GM10248 (cell line): ENCODE data around the gene DAZAP1.
A peak's percentile ranks its signal among the peaks of the same experiment; 100 is the strongest.

ENCODE experiments used
- CTCF ChIA-PET: fragments of 300-600 bp; sonication (Branson Sonifier 250); formaldehyde crosslinking; extraction: SDS; loops from one replicate; lab custom pipeline; 2021; ENCODE audit warnings: antibody characterized with exemption; lab: Yijun Ruan, JAX
- POLR2A ChIA-PET: fragments of 350-650 bp; sonication (Branson Sonifier 250); formaldehyde crosslinking; extraction: SDS; loops from one replicate; lab custom pipeline; 2020; ENCODE audit warnings: antibody characterized with exemption; lab: Yijun Ruan, JAX
- DNase-seq: peaks from one replicate; pipeline ENCODE4 v3.0.0; 2012; ENCODE audit errors: extremely low spot score
- CTCF ChIP-seq: IDR thresholded peaks from 2 replicates; pipeline ENCODE4 v1.5.1; 2012; ENCODE audit warnings: mild to moderate bottlenecking, low read depth; ENCODE audit errors: extremely low read depth, missing control alignments, control extremely low read depth

The DAZAP1 gene

GRCh38 chr19:1407528-1408299 lies at the start of gene DAZAP1:
Gene DAZAP1, plus strand, starts transcription at chr19:1407586. Its CDS starts 188 bp downstream, at chr19:1407774.
- peak; percentile 67 for DNase-seq
- no peak for TF ChIP-seq CTCF
- CTCF ChIA-PET: no interaction called here
- POLR2A ChIA-PET: no interaction called here

- no peak for TF ChIP-seq CTCF
- no peak for DNase-seq
- ChIA-PET POLR2A (no interaction called here), CTCF (no interaction called here)
Measured at GRCh38 chr19:1360126-1360817, 47.1 kb upstream of the DAZAP1 start.

- ChIA-PET POLR2A (no interaction called here), CTCF (no interaction called here)
- DNase-seq: no peak
- TF ChIP-seq CTCF: no peak
Measured at GRCh38 chr19:1360818-1361461, 46.4 kb upstream of the DAZAP1 start.

GRCh38 chr19:1361601-1362386 lies 45.6 kb upstream of the DAZAP1 start:
- ChIA-PET POLR2A (no interaction called here), CTCF (no interaction called here)
- TF ChIP-seq CTCF: no peak
- no peak for DNase-seq

- ChIA-PET POLR2A (interaction anchor here (0.6 kb wide), 1 partner anchor 93 kb away, joined by 3 read pairs; no protein-coding TSS in a partner anchor), CTCF (interaction anchor here (1.5 to 2.4 kb wide), 2 partner anchors 8 to 10 kb away, joined by 4 to 6 read pairs; a partner anchor contains a TSS)
- no peak for DNase-seq
- TF ChIP-seq CTCF: no peak
Measured at GRCh38 chr19:1362387-1363257, 44.8 kb upstream of the DAZAP1 start.
